GM12878 (cell line): ENCODE measurements around the gene RAD9A. TPM values are rescaled to one million over a fixed set of nuclear protein-coding genes. Genes with fewer than 3 reads are reported as not detected.

ENCODE experiments used
- ATAC-seq: fragments of 200-7000 bp; cut with Tn5 transposase; 3 replicates; pipeline ENCODE4 v1.9.1; 2020; ENCODE audit warnings: mild to moderate bottlenecking, moderate library complexity
- BruUV-seq: library from RNA; stranded (reverse); fragments of 400-500 nt; replicated peaks from 2 replicates; lab custom pipeline; 2021; lab: Mats Ljungman, UMichigan
- CTCF ChIA-PET: fragments of 300-600 bp; sonication (Branson Sonifier 250); formaldehyde crosslinking; extraction: SDS; loops from one replicate; lab custom pipeline; 2021; ENCODE audit warnings: inconsistent platforms; lab: Yijun Ruan, JAX
- POLR2A ChIA-PET: fragments of 350-600 bp; formaldehyde crosslinking; extraction: SDS; loops from one replicate; lab custom pipeline; 2021; ENCODE audit warnings: inconsistent platforms; lab: Charles Lee
- RAD21 ChIA-PET: fragments of 300-600 bp; sonication (Branson Sonifier 250); formaldehyde crosslinking; loops from one replicate; lab custom pipeline; 2023; ENCODE audit warnings: antibody characterized with exemption; ENCODE audit not compliant: unreplicated experiment; lab: Charles Lee
- SMC1A ChIA-PET: fragments of 300-600 bp; sonication (Branson Sonifier 250); formaldehyde crosslinking; loops from one replicate; lab custom pipeline; 2023; ENCODE audit not compliant: unreplicated experiment, uncharacterized antibody; lab: Charles Lee
- DNase-seq: peaks from one replicate; pipeline ENCODE4 v3.0.0-alpha.2; 2011; ENCODE audit warnings: low read depth, low spot score
- FAIRE-seq: peaks from 3 replicates; lab custom pipeline; 2011; peaks lifted over from hg19 to GRCh38; lab: Jason Lieb, UNC
- H2AFZ ChIP-seq: 2 replicates; pipeline ENCODE4 v1.6.0; 2011; ENCODE audit warnings: low read depth, low read length, control low read depth; ENCODE audit not compliant: control insufficient read depth
- H3K27ac ChIP-seq: 2 replicates; pipeline ENCODE4 v1.5.1; 2011; ENCODE audit warnings: control low read depth; ENCODE audit not compliant: control insufficient read depth, insufficient read depth
- H3K27me3 ChIP-seq, 2 experiments: replicated peaks in 1 of 2; 2 replicates each; pipeline versions ENCODE4 v1.6.0 to v1.6.1; 2011; ENCODE audit warnings: low read length in 1 of 2; ENCODE audit not compliant: control insufficient read depth in 2 of 2, insufficient read depth in 2 of 2
- H3K36me3 ChIP-seq, 2 experiments: 2 replicates each; pipeline ENCODE4 v1.5.1; 2011; ENCODE audit warnings: low read length in 1 of 2; ENCODE audit not compliant: control insufficient read depth in 2 of 2, insufficient read depth in 2 of 2
- H3K4me1 ChIP-seq: 2 replicates; pipeline ENCODE4 v1.6.1; 2011; ENCODE audit warnings: mild to moderate bottlenecking, low read length, moderate library complexity, mixed read lengths; ENCODE audit not compliant: control insufficient read depth, insufficient read depth
- H3K4me2 ChIP-seq: 2 replicates; pipeline ENCODE4 v1.6.0; 2011; ENCODE audit warnings: control low read depth; ENCODE audit not compliant: control insufficient read depth, insufficient read depth
- H3K4me3 ChIP-seq: fragments of 200-600 bp; sonication (generic); 2 replicates; pipeline ENCODE4 v1.5.1; 2016
- H3K79me2 ChIP-seq: 2 replicates; pipeline ENCODE4 v1.6.0; 2011; ENCODE audit warnings: low read length; ENCODE audit not compliant: control insufficient read depth, insufficient read depth
- H3K9ac ChIP-seq: 2 replicates; pipeline ENCODE4 v1.8.0; 2011; ENCODE audit warnings: low read length, control low read depth, mixed read lengths; ENCODE audit not compliant: control insufficient read depth, insufficient read depth
- H3K9me3 ChIP-seq: replicated peaks from 3 replicates; pipeline ENCODE4 v1.5.1; 2011; ENCODE audit warnings: mild to moderate bottlenecking, low read length; ENCODE audit not compliant: control insufficient read depth, insufficient read depth
- H4K20me1 ChIP-seq: 2 replicates; pipeline ENCODE4 v1.6.0; 2011; ENCODE audit not compliant: control insufficient read depth, insufficient read depth
- BACH1 ChIP-seq: fragments of 450-650 bp; IDR thresholded peaks from 2 replicates; pipeline ENCODE4 v1.6.1; 2017; ENCODE audit warnings: mild to moderate bottlenecking, borderline replicate concordance
- IKZF2 ChIP-seq, 2 experiments: fragments of 450-650 bp; IDR thresholded peaks; 2 replicates each; pipeline ENCODE4 v1.6.1; 2017; ENCODE audit warnings: mild to moderate bottlenecking in 2 of 2, moderate library complexity in 2 of 2
- NKRF ChIP-seq: fragments of 450-650 bp; conservative IDR thresholded peaks from 2 replicates; pipeline ENCODE4 v1.6.1; 2017; ENCODE audit warnings: mild to moderate bottlenecking, moderate library complexity
- POLR2AphosphoS2 ChIP-seq: IDR thresholded peaks from 2 replicates; pipeline ENCODE4 v1.6.1; 2011; ENCODE audit warnings: low read depth, mild to moderate bottlenecking, low read length, improper control_type of control experiment, moderate library complexity
- RAD21 ChIP-seq: IDR thresholded peaks from 2 replicates; pipeline ENCODE4 v1.6.1; 2011; ENCODE audit warnings: mild to moderate bottlenecking, low read depth, low read length, moderate library complexity; ENCODE audit not compliant: insufficient read depth
- RB1 ChIP-seq: fragments of 450-650 bp; formaldehyde crosslinking; IDR thresholded peaks from 2 replicates; pipeline ENCODE4 v1.6.1; 2017; ENCODE audit warnings: mild to moderate bottlenecking, borderline replicate concordance
- RUNX3 ChIP-seq: IDR thresholded peaks from 2 replicates; pipeline ENCODE4 v1.6.1; 2012; ENCODE audit warnings: low read length, inconsistent platforms
- SPI1 ChIP-seq: IDR thresholded peaks from 2 replicates; pipeline ENCODE4 v1.6.1; 2011; ENCODE audit warnings: low read depth, mild to moderate bottlenecking, low read length, moderate library complexity, borderline replicate concordance; ENCODE audit not compliant: insufficient read depth
- STAT1 ChIP-seq: fragments of 450-650 bp; conservative IDR thresholded peaks from 2 replicates; pipeline ENCODE4 v1.6.1; 2014; ENCODE audit warnings: antibody characterized with exemption, mild to moderate bottlenecking
- SUZ12 ChIP-seq: fragments of 200-600 bp; sonication (generic); IDR thresholded peaks from one replicate; pipeline ENCODE4 v1.6.1; 2018; ENCODE audit warnings: antibody characterized with exemption, mild to moderate bottlenecking; ENCODE audit not compliant: unreplicated experiment
- ZBTB40 ChIP-seq: fragments of 450-650 bp; IDR thresholded peaks from 2 replicates; pipeline ENCODE4 v1.6.1; 2016; ENCODE audit warnings: mild to moderate bottlenecking, moderate library complexity, borderline replicate concordance
- ZZZ3 ChIP-seq: IDR thresholded peaks from 2 replicates; pipeline ENCODE4 v1.6.1; 2011; ENCODE audit warnings: low read depth; ENCODE audit not compliant: control insufficient read depth, insufficient read length
- WGBS: methylation state at CpG from one replicate; pipeline ENCODE4 v1.1.6; 2016; ENCODE audit warnings: low lambda C conversion rate; ENCODE audit not compliant: insufficient replicate concordance, insufficient coverage; ENCODE audit errors: missing lambda C conversion rate; 5-methylcytosine and 5-hydroxymethylcytosine counted together
- in situ Hi-C: fragments of 300-500 bp; cut with MboI; formaldehyde crosslinking; loops from 9 replicates; pipeline ENCODE4 v1.14.3; 2018; ENCODE audit warnings: mixed read lengths
- intact Hi-C: fragments of 100-400 bp; cut with micrococcal nuclease; formaldehyde crosslinking; loops from one replicate; pipeline ENCODE4 v1.14.2; 2022; ENCODE audit not compliant: unreplicated experiment
- polyA plus RNA-seq, 11 experiments: library from polyadenylated mRNA; depleted of rRNA in 4 of 11; unstranded in 6 of 11; stranded (reverse) in 5 of 11; fragments of >200 nt; fragmentation: Nextera tagmentation in 4 of 11; fragmentation: Illumina TruSeq in 1 of 11; extraction: Ambion mirVana in 4 of 11; extraction: Trizol in 1 of 11; gene quantifications; 1 replicate in 1 of 11; 2 replicates in 10 of 11; pipeline versions ENCODE4 v1.2.1 to v1.2.3, GENCODE V29; 2011 to 2016; ENCODE audit warnings: inconsistent platforms in 2 of 11, missing spikeins in 2 of 11, low read depth in 1 of 11
- total RNA-seq, 4 experiments: library from RNA; depleted of rRNA in 3 of 4; stranded (reverse); fragments of >200 nt in 3 of 4; fragmentation: Illumina TruSeq in 1 of 4; extraction: Trizol in 1 of 4; gene quantifications; 2 replicates each; pipeline versions ENCODE4 v1.2.1 to v1.2.3, GENCODE V29; 2013 to 2021
- TF ChIP-seq, protein P1 (sequence below): IDR thresholded peaks from 2 replicates; pipeline ENCODE4 v1.6.1; 2012; ENCODE audit warnings: low read depth, low read length, improper control_type of control experiment
- TF ChIP-seq, protein P2 (sequence below): IDR thresholded peaks from 2 replicates; pipeline ENCODE4 v1.6.1; 2012; ENCODE audit warnings: low read length, inconsistent platforms

Gene RAD9A
- total and polyA plus RNA-seq, 10 of the 15 experiments (the other 5 are each of a cell fraction or from before 2014, with no cell fraction given), result 1.1 to 36.2 (median 19.8) TPM

- Histone ChIP-seq H4K20me1 (peaks cover 8% of the 10 kb centered on the region; the same call in 1 of the 2 replicates), H2AFZ (no peak overlapping the region), H3K9me3 (no peaks in the 10 kb centered on the region), H3K36me3 (no peaks in the 10 kb centered on the region), H3K27ac (no peak overlapping the region), H3K9ac (no peak overlapping the region), H3K4me3 (no peak overlapping the region), H3K4me2 (no peak overlapping the region), H3K27me3 (peaks cover 1 to 4% of the 10 kb centered on the region in 2 experiments; a peak in 3 of 4 replicates), H3K79me2 (no peaks in the 10 kb centered on the region), H3K4me1 (peaks cover 18% of the 10 kb centered on the region)
- POLR2A ChIA-PET, result interaction anchor here (0.5 to 5.1 kb wide), 2 partner anchors 12 to 224 kb away, joined by 3 to 42 read pairs; partner anchors contain the start of gene POLD4
- DNase-seq (no peak), FAIRE-seq (no peak), ATAC-seq (no peak)
- SMC1A ChIA-PET, result interaction anchor here (21.3 kb wide), 1 partner anchor 11 kb away, joined by 646 read pairs; the partner anchor contains the start of gene POLD4
- CTCF ChIA-PET, result interaction anchor here (25.5 to 26.2 kb wide), 2 partner anchors 6 to 13 kb away, joined by 1301 read pairs; partner anchors contain the start of genes CLCF1, POLD4 and RAD9A
- 85% methylated on average over 18 of the region's 25 CpGs for WGBS
- RAD21 ChIA-PET, result interaction anchor here (0.7 to 0.8 kb wide), 2 partner anchors 11 to 15 kb away, joined by 3 read pairs; no protein-coding TSS in a partner anchor
- BruUV-seq, result no TSS peak
- intact Hi-C loops, result no loop called here
- in situ Hi-C loops, result no loop called here
- TF ChIP-seq RUNX3 (no peak), BACH1 (no peak), IKZF2 (IDR thresholded peaks at IDR 0.05) (no peak), STAT1 (no peak), ZBTB40 (no peak), POLR2AphosphoS2 (no peak), ZZZ3 (no peak), SUZ12 (no peak), RB1 (no peak), NKRF (no peak), SPI1 (no peak), RAD21 (no peak)
- TF ChIP-seq, protein P1, sequence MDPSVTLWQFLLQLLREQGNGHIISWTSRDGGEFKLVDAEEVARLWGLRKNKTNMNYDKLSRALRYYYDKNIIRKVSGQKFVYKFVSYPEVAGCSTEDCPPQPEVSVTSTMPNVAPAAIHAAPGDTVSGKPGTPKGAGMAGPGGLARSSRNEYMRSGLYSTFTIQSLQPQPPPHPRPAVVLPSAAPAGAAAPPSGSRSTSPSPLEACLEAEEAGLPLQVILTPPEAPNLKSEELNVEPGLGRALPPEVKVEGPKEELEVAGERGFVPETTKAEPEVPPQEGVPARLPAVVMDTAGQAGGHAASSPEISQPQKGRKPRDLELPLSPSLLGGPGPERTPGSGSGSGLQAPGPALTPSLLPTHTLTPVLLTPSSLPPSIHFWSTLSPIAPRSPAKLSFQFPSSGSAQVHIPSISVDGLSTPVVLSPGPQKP, result no peak
- TF ChIP-seq, protein P2, sequence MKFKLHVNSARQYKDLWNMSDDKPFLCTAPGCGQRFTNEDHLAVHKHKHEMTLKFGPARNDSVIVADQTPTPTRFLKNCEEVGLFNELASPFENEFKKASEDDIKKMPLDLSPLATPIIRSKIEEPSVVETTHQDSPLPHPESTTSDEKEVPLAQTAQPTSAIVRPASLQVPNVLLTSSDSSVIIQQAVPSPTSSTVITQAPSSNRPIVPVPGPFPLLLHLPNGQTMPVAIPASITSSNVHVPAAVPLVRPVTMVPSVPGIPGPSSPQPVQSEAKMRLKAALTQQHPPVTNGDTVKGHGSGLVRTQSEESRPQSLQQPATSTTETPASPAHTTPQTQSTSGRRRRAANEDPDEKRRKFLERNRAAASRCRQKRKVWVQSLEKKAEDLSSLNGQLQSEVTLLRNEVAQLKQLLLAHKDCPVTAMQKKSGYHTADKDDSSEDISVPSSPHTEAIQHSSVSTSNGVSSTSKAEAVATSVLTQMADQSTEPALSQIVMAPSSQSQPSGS, result no peak
Observed at GRCh38 chr11:67366961-67367760, 24.6 kb upstream of the RAD9A start.
